Progenitor cell of endocrine pancreas (in vitro differentiated cells): Measurements from ENCODE around the gene PI16. TPM values are rescaled to one million over a fixed set of nuclear protein-coding genes. Genes with fewer than 3 reads are reported as not detected.

Source experiments
- DNase-seq: peaks from one replicate; pipeline ENCODE4 v3.0.0; 2021; ENCODE audit warnings: low spot score; ENCODE audit not compliant: unreplicated experiment
- H3K27ac Mint-ChIP-seq: 2 replicates; pipeline ENCODE4 v1.8.0; 2021; ENCODE audit warnings: mild to moderate bottlenecking, moderate library complexity, mixed read lengths
- H3K27me3 Mint-ChIP-seq: 2 replicates; pipeline ENCODE4 v1.8.0; 2021; ENCODE audit warnings: mixed read lengths
- H3K36me3 Mint-ChIP-seq: 2 replicates; pipeline ENCODE4 v1.8.0; 2022; ENCODE audit warnings: mixed read lengths; ENCODE audit not compliant: insufficient read depth
- H3K4me1 Mint-ChIP-seq: 2 replicates; pipeline ENCODE4 v1.8.0; 2021; ENCODE audit warnings: low read depth, mixed read lengths
- H3K4me3 Mint-ChIP-seq: 2 replicates; pipeline ENCODE4 v1.8.0; 2021; ENCODE audit warnings: low read depth, mild to moderate bottlenecking, moderate library complexity, mixed read lengths
- H3K9me3 Mint-ChIP-seq: 2 replicates; pipeline ENCODE4 v1.8.0; 2021; ENCODE audit warnings: low read depth, mixed read lengths
- total RNA-seq: library from RNA; stranded (reverse); gene quantifications from 2 replicates; pipeline ENCODE4 v1.2.1, GENCODE V29; 2021
- TF ChIP-seq, protein P1 (sequence below): fragments of 200-600 bp; sonication (generic); IDR thresholded peaks from one replicate; pipeline ENCODE4 v1.5.0; 2021; ENCODE audit warnings: antibody characterized with exemption, mild to moderate bottlenecking; ENCODE audit not compliant: unreplicated experiment

The PI16 gene
- total RNA-seq, 1 donor from 2014 or later = not detected

DNA sequence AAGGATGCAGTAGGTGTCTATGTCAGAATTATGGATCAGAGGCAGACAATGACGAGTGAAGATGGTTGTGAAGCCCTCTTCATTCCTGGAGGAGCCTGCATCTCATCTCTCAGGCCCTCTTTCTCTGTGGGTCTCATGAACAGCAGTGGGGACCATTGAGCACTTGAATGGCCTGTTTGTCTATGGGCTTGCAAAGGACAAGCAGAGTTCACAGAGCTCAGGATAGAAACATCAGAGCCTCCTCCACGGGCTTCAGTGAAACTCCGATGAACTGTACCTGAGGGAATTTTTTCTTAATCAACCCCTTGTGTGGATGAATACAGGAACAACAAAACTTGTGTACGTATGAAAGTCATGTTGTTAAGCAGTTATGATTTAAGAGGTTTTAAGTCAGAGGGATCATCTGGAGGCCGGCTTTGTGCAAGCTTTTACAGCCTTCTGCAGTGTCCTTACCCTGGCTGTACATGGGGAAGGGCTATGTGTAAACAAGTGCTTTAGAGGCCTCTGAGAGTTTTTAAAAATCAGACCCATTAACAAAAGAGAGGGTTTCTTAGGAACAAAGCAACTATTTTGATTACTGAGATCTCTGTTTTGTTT is 29.7 kb upstream of the PI16 start:
- Mint-ChIP-seq H3K9me3 (no peaks in the 10 kb centered on the region), H3K36me3 (peaks cover 1% of the 10 kb centered on the region), H3K27me3 (no peaks in the 10 kb centered on the region), H3K4me1 (peaks cover 4% of the 10 kb centered on the region), H3K4me3 (no peak overlapping the region), H3K27ac (no peak overlapping the region)
- TF ChIP-seq, protein P1, sequence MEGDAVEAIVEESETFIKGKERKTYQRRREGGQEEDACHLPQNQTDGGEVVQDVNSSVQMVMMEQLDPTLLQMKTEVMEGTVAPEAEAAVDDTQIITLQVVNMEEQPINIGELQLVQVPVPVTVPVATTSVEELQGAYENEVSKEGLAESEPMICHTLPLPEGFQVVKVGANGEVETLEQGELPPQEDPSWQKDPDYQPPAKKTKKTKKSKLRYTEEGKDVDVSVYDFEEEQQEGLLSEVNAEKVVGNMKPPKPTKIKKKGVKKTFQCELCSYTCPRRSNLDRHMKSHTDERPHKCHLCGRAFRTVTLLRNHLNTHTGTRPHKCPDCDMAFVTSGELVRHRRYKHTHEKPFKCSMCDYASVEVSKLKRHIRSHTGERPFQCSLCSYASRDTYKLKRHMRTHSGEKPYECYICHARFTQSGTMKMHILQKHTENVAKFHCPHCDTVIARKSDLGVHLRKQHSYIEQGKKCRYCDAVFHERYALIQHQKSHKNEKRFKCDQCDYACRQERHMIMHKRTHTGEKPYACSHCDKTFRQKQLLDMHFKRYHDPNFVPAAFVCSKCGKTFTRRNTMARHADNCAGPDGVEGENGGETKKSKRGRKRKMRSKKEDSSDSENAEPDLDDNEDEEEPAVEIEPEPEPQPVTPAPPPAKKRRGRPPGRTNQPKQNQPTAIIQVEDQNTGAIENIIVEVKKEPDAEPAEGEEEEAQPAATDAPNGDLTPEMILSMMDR = no peak
- DNase-seq = no peak

DNA sequence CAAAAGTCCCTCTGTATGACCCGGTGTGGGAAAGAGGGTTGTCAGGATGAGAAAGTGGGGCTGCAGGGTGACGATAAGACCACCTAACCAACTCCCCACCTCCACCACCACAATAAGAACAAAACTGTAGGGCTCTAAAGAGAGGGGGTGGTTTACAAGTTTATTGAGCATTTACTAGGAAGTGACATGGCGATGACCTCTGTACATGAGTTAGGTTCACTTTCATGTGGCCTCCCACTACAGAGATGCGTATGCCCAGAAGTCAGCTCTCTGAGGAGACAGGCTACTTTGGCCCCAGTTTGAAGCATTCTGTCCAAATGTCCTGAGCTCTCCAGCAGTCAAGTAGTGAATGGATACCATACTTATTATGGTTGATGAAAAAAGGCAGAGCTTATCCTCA is 28.7 kb upstream of the PI16 start:
- DNase-seq = no peak
- Mint-ChIP-seq H3K4me3 (no peak overlapping the region), H3K36me3 (peaks cover 1% of the 10 kb centered on the region), H3K27ac (no peak overlapping the region), H3K9me3 (no peaks in the 10 kb centered on the region), H3K27me3 (peaks cover 6% of the 10 kb centered on the region), H3K4me1 (peaks cover 4% of the 10 kb centered on the region)
- TF ChIP-seq, protein P1 = no peak

DNA sequence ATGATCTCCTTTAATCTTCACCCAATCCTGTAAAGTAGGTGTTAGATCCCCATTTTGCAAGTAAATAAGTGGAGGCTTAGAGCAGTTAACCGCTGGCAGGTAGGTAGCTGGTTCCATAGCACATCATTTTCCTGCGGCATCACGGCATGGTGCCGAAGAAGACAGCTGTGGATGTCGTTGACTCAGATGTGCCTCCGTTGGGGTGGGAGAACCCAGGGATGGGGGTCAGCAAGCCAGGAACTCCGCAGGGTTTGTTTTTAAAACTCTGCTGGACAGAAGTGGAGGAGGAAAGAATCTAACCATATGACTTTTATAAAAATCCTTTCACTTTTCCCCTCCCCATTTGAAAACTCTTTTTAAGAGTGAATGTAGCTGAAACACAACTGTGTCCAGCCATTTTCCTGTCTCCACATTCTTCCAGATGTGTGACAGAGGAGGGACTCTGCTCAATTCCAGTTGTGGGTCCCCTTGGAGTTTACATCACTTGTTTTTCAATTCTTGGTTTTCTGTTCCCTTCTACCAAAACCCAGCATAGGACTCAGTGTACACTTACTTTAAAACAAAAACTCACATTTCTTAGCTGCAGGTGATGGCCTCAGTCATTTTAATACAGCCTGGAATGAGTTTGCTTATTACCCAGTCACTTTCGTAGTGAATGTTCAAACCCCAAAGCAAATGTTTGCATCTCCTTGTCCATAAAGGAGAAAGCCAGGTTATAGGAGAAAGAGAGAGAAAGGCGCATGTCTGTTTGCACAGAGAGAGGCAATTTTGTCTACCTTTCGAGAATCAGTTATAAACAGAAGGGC is 27.6 kb upstream of the PI16 start:
- TF ChIP-seq, protein P1 = no peak
- H3K27me3 Mint-ChIP-seq = peaks cover 6% of the 10 kb centered on the region
- peaks cover 1% of the 10 kb centered on the region for H3K36me3 Mint-ChIP-seq
- no peaks in the 10 kb centered on the region for H3K9me3 Mint-ChIP-seq
- peak overlapping the region; percentile 5 for H3K27ac Mint-ChIP-seq
- no peak overlapping the region for H3K4me3 Mint-ChIP-seq
- DNase-seq = no peak
- peaks cover 4% of the 10 kb centered on the region for H3K4me1 Mint-ChIP-seq

DNA sequence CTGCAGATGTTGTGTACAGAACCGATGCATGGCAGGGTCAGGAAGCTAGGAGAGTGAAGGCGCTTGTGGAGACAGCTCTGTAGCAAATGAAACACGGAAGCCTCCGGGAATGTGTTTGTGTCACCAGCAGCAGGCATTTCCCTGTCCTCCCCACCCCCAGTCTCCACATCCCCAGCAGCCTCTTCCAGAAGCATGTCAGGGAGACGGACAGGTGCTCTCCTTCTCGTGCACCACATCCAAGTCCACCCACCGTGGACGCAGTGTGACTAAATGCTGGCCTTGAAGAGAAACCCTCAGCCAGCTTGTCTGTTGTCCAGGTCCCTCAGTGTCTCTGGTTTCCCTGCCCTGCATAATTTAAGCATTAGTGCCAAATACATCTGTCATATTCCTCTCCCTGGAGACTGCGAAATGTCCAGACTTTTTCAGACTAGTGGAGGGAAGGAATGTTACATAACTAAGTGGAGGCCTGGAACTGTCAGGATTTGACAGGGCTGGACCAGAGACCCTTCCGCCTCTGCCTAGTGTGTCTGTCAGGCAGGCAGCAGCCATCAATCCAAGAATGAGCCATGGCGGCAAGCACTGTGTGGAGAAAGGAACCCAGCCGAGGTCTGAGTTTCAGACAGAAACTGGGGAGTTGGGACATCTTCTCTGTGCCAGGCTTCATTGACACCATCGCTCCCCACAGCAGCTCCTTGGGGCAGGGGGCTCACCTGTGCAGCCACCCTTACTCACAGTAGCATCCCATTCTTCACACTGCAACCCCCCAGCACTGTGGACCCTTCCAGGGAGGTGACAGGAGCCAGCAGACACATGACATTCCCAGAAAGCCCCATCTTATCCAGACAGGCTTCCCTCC is 26.6 kb upstream of the PI16 start:
- no peak for DNase-seq
- Mint-ChIP-seq H3K9me3 (no peaks in the 10 kb centered on the region), H3K4me1 (peaks cover 4% of the 10 kb centered on the region), H3K36me3 (peaks cover 1% of the 10 kb centered on the region), H3K4me3 (no peak overlapping the region), H3K27me3 (peaks cover 6% of the 10 kb centered on the region), H3K27ac (no peak overlapping the region)
- TF ChIP-seq, protein P1 = no peak

DNA sequence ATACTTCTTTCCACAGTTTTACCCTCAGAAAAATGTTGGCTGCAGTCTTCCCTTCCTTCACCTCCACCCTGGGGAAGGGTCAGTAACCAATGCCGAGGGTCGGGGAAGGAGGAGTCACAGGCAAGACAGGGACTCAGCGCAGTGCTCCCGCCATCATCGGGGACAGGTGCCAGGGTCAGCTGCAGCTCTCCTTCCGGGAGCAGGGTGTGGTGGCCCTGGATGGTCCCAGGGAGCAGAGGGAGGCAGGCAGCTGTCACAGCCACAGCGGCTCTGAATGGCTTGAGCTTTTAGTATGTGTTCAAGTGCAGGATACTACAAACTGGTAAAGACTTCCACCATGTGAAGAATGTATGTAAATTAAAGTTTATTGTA is 26.0 kb upstream of the PI16 start:
- Mint-ChIP-seq H3K36me3 (peaks cover 1% of the 10 kb centered on the region), H3K27ac (no peak overlapping the region), H3K4me1 (peaks cover 4% of the 10 kb centered on the region), H3K27me3 (peaks cover 6% of the 10 kb centered on the region), H3K4me3 (no peak overlapping the region), H3K9me3 (no peaks in the 10 kb centered on the region)
- no peak for DNase-seq
- TF ChIP-seq, protein P1 = no peak
